ENCODE results near the gene WEE1.
"Not testable (repeated sequence)": the region's sequence is repeated elsewhere in the genome, so short reads cannot be mapped to it uniquely, and the experiment has no call there.

Gene WEE1

GRCh38 chr11:9596926-9597464 is 23.5 kb downstream of the WEE1 start:
- Mint-ChIP-seq H3K36me3 (ENCODE audit: low read depth) (no peaks in the 10 kb centered on the region), H3K27me3 (ENCODE audit: low read depth) (peaks cover 5% of the 10 kb centered on the region), H3K9me3 (no peaks in the 10 kb centered on the region), H3K4me1 (peaks cover 12% of the 10 kb centered on the region), H3K27ac (no peak overlapping the region), H3K4me3 (no peak overlapping the region)
- TF ChIP-seq, protein P1, sequence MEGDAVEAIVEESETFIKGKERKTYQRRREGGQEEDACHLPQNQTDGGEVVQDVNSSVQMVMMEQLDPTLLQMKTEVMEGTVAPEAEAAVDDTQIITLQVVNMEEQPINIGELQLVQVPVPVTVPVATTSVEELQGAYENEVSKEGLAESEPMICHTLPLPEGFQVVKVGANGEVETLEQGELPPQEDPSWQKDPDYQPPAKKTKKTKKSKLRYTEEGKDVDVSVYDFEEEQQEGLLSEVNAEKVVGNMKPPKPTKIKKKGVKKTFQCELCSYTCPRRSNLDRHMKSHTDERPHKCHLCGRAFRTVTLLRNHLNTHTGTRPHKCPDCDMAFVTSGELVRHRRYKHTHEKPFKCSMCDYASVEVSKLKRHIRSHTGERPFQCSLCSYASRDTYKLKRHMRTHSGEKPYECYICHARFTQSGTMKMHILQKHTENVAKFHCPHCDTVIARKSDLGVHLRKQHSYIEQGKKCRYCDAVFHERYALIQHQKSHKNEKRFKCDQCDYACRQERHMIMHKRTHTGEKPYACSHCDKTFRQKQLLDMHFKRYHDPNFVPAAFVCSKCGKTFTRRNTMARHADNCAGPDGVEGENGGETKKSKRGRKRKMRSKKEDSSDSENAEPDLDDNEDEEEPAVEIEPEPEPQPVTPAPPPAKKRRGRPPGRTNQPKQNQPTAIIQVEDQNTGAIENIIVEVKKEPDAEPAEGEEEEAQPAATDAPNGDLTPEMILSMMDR (IDR thresholded peaks at IDR 0.05; ENCODE audit: unreplicated experiment in 3 of 3), result no peak

DNA sequence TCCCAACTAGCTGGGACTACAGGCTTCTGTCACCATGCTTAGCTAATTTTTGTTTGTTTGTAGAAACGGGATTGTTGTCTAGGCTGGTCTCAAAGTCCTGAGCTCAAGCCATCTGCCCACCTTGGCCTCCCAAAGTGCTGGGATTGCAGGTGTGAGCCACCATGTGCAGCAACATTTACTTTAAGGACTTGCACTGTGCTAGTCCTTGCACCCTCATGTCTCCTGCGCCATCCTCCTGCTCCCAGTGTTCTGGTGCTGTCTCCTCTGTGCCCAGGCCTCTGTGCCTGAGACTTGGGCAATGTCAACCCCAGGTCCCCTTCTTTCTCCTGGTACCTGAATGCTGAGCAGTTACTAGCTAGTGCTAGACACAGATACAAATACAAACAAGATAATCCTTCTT is 26.7 kb downstream of the WEE1 start:
- TF ChIP-seq, protein P1 (IDR thresholded peaks at IDR 0.05; ENCODE audit: unreplicated experiment in 3 of 3), result no peak
- H3K36me3 Mint-ChIP-seq (ENCODE audit: low read depth), result no peaks in the 10 kb centered on the region
- no peak overlapping the region for H3K4me3 Mint-ChIP-seq
- H3K9me3 Mint-ChIP-seq, result no peaks in the 10 kb centered on the region
- H3K4me1 Mint-ChIP-seq, result peaks cover 12% of the 10 kb centered on the region
- H3K27ac Mint-ChIP-seq, result no peak overlapping the region
- peaks cover 7% of the 10 kb centered on the region for H3K27me3 Mint-ChIP-seq (ENCODE audit: low read depth)

GRCh38 chr11:9600644-9601036 is 27.2 kb downstream of the WEE1 start:
- no peaks in the 10 kb centered on the region for H3K9me3 Mint-ChIP-seq
- H3K4me3 Mint-ChIP-seq, result no peak overlapping the region
- no peaks in the 10 kb centered on the region for H3K36me3 Mint-ChIP-seq (ENCODE audit: low read depth)
- H3K27ac Mint-ChIP-seq, result no peak overlapping the region
- H3K4me1 Mint-ChIP-seq, result peaks cover 12% of the 10 kb centered on the region
- TF ChIP-seq, protein P1 (IDR thresholded peaks at IDR 0.05; ENCODE audit: unreplicated experiment in 3 of 3), result no peak
- H3K27me3 Mint-ChIP-seq (ENCODE audit: low read depth), result peaks cover 4% of the 10 kb centered on the region

DNA sequence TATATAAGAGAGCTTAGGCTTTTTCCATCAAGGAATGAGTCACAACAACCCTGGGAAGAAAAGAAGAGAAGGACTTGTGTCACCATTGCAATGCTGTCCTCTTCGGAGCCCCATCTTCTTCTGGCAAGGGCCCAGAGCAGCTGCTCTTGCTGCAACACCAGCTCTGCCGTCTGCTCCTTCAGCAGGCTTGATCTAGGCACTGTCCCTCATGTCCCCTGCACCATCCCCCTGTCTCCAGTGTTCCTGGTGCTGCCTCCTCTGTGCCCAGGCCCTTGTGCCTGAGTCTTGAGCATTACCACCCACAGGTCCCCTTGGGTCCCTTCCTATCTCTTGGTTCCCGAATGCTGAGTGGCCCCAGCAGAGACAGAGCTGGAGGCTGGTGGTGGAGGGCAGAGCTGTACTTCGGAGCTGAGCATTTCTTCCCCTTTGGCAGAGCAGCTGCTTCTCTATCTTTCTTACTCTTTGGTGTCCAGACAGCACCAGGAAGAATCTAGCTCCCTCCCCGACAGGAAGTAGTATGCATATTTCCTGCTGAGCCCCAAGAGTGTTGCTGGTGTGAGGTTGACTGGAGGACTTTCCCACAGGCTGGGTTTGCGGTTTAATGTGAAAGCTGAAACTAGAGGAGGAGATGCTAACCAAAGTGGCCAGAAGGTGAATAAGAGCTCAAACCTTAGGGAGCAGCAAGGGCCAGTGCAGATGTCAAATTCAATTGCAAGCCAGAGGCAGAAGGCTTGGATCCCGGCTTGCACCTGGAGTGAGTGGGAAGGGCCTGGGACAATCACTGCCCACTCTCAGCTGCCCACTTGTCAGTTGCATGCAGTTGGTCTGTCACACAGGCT is 27.8 kb downstream of the WEE1 start:
- peaks cover 12% of the 10 kb centered on the region for H3K4me1 Mint-ChIP-seq
- no peaks in the 10 kb centered on the region for H3K9me3 Mint-ChIP-seq
- H3K27ac Mint-ChIP-seq, result peak overlapping the region in 2 of 3 experiments; percentile 25 to 34
- peaks cover 4% of the 10 kb centered on the region for H3K27me3 Mint-ChIP-seq (ENCODE audit: low read depth)
- H3K4me3 Mint-ChIP-seq, result no peak overlapping the region
- H3K36me3 Mint-ChIP-seq (ENCODE audit: low read depth), result no peaks in the 10 kb centered on the region
- TF ChIP-seq, protein P1 (IDR thresholded peaks at IDR 0.05; ENCODE audit: unreplicated experiment in 3 of 3), result no peak

DNA sequence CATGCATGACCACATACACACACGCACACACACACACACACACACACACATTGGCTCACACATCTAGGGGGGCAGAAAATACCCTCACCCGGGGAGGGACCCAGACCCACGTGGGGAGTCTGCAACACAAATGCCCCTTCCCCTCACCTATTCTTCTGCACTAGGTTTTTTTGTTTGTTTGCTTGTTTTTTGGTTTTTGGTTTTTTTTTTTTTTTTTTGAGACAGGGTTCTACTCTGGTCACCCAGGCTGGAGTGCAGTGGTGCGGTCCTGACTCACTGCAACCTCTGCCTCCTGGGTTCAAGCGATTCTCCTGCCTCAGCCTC is 28.4 kb downstream of the WEE1 start:
- Mint-ChIP-seq H3K27ac (peak overlapping the region in 1 of 3 experiments; percentile 25), H3K9me3 (no peaks in the 10 kb centered on the region), H3K4me1 (peaks cover 12% of the 10 kb centered on the region), H3K36me3 (ENCODE audit: low read depth) (no peaks in the 10 kb centered on the region), H3K27me3 (ENCODE audit: low read depth) (peaks cover 8% of the 10 kb centered on the region), H3K4me3 (no peak overlapping the region)
- TF ChIP-seq, protein P1 (IDR thresholded peaks at IDR 0.05; ENCODE audit: unreplicated experiment in 3 of 3), result no peak

DNA sequence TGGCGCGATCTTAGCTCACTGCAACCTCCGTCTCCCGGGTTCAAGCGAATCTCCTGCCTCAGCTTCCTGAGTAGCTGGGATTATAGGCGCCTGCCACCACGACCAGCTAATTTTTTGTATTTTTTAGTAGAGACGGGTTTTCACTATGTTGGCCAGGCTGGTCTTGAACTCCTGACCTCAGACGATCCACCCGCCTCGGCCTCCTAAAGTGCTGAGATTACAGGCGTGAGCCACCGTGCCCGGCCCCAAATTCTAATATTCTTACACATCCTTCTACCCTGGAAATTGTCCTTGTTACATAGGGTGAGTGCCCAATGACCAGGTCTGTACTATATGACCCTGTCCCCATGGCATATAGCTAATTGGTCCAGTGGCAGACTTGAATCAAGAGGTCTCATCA is 29.7 kb downstream of the WEE1 start:
- H3K27me3 Mint-ChIP-seq (ENCODE audit: low read depth); H3K36me3 Mint-ChIP-seq (ENCODE audit: low read depth); H3K4me3 Mint-ChIP-seq; H3K27ac Mint-ChIP-seq; H3K9me3 Mint-ChIP-seq: not testable (repeated sequence)
- peaks cover 12% of the 10 kb centered on the region for H3K4me1 Mint-ChIP-seq
